SU-DHL-6 (cell line): ENCODE data around the gene PRKCE.

Experiments used
- CTCF ChIP-seq: fragments of 200-600 bp; sonication (generic); IDR thresholded peaks from one replicate; pipeline ENCODE4 v1.5.1; 2017; ENCODE audit warnings: antibody characterized with exemption, mild to moderate bottlenecking, low read length, moderate library complexity; ENCODE audit not compliant: insufficient read depth, poor library complexity, severe bottlenecking
- EZH2phosphoT487 ChIP-seq: fragments of 200-600 bp; sonication (generic), shearing (Covaris generic); conservative IDR thresholded peaks from 2 replicates; pipeline ENCODE4 v1.6.1; 2018; ENCODE audit warnings: mild to moderate bottlenecking, antibody characterized with exemption, low read length, moderate library complexity, mixed read lengths

- no peak for TF ChIP-seq CTCF
- TF ChIP-seq EZH2phosphoT487 = no peak
These were observed 560.0 kb downstream of the PRKCE start for GRCh38 chr2:46211461-46211860.
